ELR (cell line): ENCODE data around the gene ZNF343.

Experiments
- DNase-seq: peaks from one replicate; pipeline ENCODE4 v3.0.0-alpha.2; 2015; ENCODE audit warnings: low read depth

ZNF343 gene

DNA sequence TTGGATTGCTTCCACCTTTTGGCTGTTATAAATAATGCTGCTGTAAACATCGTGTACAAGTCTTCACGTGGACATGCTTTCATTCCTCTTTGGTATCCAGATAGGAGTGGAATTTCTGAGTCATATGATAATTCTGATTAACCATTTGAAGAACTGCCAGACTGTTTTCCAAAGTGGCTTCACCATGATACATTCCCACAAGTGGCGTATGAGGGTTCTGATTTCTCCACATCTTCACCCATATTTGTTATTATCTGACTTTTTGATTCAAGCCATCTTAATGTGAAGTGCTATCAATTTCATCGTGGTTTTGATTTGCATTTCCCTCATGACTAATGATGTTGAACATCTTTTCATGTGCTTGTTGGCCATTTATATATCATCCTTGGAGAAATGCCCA, 35.2 kb downstream of the ZNF343 start:
- peak; percentile 91 for DNase-seq

DNA sequence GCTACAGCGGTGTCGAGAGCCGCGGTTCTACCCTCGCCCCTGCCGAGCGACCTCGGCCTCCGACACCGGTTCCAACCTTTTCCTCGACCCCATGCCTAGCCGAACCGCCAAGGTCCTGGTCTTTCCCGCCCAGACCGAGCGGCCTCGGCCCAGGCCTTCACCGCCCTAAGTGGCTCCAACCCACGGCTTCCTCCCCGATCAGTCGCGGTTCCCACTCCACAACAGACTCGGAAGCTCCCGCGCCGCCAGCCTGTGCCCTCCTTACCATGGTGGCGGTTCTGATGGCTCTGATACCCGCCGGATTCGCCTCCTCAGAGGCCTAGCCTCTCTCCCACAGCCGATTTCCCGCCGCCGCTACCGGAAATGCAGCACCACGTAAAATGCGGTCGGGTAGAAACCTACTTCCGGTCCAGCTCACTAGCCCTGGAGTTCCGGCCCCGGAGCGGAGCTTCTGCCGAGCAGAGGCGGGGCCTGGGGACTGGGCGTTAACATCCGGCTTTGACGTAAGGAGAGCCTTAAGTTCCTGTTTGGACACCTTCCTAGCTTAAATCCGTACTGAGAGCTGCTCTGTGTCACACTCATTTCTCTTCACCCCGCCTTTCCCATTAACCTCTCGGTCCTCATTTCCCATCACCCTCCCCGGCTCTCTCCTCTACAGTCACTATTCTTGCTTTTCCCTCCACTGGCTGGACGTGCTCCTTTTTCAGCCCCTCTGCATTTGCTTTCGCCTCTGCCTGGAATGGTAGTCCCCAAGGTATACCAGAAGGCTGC, 38.1 kb downstream of the ZNF343 start, which contains the start of gene SNRPB:
SNRPB (minus strand) TSS at position 367 of the 771 bp plus-strand sequence; CDS start at position 268, 99 bp downstream.
- DNase-seq = peak; percentile 99

DNA sequence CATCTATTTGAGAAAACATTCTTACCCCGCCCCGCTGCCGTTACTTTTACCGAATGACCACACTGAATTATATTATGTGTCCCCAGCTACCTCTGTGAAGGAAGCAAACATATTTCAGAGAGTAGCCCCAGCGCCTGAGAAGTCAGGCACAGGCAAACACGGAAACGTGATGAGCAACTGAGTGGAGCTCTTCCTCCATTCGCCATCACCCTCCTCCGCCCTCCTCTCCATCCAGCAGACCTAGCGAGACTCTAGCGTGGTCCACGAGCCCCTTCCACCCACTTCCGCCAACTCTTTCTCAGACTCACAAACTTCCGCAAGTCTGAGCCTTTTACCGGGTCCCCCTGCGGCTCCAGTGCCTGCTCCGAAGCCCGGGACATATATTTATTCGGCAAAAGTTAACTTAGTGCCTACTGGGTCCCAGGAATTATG, 38.7 kb downstream of the ZNF343 start:
- peak; percentile 67 for DNase-seq

DNA sequence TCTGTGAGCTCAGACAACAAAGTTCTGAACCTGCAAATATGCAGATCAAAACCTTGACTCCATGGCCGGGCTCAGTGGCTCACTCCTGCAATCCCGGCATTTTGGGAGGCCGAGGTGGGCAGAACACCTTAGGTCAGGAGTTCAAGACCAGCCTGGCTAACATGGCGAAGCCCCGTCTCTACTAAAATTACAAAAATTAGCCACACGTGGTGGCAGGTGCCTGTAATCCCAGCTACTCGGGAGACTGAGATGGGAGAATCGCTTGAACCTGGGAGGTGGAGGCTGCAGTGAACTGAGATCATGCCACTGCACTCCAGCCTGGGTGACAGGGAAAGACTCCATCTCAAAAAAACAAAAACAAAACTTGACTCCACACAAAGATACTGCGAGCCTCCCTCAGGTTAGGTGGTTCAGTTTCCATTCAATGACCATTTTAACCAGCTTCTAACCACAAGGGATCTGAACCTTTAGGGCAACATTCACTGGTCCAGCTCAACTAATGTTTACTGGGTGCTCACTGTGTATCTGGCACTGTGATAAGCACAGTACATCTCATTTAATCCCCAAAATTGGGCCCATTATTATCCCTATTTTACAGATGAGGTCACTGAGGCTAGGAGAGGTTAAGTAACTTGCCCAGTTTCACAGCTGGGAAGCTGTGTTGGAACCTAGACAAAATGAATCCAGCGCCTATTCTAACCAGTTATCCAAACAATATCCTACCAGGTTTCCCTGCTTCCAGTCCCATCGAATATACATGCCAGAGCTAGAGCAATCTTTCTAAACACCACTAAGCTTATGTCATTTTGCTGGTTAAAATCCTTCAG, 39.9 kb downstream of the ZNF343 start:
- no peak for DNase-seq

DNA sequence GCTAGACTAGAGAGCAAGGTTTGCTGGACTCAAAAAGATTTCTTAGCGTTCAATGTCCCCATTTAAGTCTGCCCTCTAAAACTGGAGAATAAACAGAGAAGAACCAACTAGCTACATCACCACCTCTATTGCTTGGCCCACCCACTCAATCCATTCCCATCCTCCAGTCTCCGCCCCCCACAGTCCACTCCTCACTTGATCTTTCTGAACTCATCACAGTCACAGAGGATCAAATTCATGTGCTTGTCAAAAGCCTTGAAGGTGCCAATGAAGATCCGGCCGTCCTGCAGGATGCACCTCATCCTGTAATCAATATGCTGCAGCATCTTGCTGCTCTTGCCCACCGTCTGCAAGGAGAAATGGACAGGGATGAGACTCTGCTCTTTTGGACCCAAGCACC, 41.3 kb downstream of the ZNF343 start:
- no peak for DNase-seq

DNA sequence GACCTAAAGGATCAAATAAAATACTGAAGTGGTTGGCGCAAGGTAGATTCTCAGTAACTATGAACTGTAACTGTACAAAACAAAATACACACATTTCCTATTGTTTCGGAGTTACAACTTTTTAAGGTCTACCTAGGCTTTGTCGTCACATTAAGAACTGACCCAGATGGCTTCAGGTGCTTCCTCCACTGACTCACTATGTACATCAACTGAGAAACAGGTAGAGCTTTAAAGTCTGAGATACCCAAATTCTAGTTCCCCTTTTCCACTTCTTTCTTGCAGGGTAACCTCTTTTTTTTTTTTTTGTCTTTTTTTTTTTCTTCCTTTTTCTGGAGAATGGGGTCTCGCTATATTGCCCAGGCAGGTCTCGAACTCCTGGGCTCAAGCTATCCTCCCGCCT, 43.6 kb downstream of the ZNF343 start:
- no peak for DNase-seq

DNA sequence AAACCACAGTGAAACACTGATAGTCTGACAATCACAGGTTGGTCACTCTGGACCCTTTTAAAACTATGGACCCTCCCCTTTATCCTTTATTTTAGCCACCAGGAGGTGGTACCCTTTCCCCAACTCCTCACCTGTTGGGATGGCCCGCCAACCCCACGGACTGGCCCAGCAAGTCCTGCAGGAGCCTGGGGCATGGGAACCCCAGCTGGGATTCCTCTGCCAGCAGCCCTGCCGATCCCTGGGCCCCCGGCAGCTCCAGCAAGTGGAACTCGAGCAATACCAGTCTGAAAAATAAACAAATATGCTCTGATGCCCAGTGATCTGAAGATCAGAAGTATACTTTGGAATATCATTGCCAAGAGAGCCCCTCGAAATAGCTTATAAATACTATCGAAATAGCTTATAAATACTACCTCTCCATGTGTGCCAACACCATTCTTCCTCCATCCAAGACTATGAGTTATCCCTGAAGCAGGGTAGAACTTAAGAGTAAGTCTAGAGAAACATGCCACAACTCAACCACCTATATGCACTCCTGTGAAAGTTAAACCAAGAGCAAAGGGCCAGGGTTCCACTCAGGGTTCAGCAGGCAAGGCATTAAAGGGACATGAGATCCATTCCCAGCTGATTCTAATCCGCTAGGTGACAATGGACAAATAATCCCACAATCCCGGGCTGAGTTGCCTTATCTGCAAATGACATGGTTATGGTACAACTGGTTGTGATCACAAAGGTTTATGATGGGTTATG, 44.9 kb downstream of the ZNF343 start:
- no peak for DNase-seq

DNA sequence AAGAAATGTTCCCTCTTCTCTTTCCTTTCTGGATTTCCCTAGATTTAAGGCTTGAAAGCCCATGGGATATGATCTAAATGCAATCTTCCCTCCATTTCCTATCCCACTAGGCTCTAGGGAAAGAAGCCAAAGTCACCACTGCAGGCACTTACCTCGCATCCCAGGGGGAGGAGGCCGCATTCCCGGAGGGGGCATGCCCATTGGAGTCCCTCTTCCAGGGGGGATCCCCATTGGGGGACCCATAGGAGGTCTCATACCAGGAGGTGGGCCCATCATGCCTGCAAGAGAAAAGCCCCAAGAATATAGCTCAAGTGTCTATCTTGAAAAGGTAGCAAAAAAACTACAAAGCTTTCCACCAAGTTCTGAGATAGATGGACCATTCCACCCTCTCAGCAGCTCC, 46.2 kb downstream of the ZNF343 start:
- DNase-seq = no peak

DNA sequence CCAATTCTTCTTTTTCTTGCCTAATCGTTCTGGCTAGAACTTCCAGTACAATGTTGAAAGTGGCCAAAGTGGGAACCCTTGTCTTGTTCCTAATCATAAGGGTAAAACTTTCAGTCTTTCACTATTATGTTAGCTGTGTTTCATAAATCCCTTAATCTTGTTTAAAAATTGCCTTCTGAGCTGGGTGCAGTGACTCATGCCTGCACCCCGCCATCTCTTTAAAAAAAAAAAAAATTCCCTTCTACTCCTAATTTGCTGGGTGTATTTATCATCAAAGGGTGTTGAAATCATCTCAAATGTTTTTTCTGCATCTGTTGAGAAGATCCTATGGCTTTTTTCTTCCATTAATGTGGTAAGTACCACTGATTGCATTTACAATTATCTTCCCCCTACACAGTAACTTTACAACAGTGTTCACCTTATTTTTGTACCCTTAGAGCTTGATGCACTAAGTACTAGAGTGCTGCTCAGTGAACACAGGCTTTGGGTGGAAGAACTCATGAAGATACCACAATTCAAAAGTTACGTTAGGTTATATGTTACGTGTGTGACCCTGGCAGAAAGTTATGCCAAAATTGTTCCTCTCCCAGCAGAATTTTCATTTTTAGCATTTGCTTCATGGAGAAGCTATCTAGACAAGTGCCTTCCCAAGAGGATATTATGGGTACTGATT, 47.8 kb downstream of the ZNF343 start:
- no peak for DNase-seq

DNA sequence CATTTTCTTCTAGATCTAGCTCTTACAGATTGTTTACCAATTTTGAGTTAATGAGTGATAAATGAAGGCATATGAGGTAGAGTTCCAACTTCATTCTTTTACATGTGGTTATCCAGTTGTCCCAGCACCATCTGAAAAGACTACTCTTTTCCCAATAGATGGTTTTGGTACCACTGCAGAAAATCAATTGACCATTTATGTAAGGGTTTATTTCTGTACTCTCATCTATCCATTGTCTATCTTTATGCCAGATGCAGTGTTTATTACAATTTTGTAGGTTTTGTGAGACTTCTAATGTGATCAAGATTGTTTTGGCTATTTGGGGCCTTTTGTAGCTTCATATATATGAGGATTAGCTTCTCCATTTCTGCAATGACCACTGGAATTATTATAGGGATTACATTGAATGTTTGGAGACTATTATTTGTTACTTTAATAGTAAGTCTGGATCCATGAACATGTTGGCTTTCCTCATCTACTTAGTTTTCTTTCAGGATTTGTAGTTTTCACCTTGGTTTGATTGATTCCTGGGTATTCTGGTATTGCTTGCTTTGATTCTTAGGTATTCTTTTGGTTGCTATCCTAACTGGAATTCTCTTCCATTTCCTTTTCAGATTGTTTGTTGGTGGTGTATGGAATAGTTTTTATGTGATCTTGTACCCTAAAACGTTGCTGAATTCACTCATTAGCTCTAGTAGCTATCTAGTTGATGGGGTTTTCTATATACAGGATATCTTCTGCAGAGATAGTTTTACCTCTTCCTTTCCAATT, 48.5 kb downstream of the ZNF343 start:
- no peak for DNase-seq

DNA sequence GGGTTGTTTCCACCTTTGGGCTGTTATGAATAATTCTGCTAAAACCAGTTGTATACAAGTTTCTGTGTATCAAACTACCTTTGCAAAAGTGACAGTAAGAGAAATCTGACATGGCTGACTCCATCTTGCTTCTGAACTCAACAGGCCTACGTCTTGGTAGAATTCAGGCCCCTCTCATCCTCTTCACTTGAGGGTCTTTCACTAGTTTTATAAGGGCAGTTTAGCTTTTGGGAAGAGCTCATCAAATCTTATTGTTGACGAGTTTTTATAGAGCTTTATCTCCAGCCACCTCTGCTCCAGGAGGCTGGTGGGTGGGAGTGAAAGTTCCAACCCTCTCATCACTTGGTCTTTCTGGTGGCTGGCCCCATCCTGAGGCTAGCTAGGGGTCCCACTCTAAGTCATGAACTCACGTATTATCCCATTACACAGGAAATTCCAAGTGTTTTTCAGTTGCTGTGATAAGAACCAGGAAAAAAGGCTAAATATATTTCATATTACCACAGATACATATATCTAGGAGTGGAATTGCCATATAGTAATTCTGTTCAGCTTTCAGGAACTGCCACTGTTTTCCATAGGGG, 49.7 kb downstream of the ZNF343 start:
- no peak for DNase-seq

DNA sequence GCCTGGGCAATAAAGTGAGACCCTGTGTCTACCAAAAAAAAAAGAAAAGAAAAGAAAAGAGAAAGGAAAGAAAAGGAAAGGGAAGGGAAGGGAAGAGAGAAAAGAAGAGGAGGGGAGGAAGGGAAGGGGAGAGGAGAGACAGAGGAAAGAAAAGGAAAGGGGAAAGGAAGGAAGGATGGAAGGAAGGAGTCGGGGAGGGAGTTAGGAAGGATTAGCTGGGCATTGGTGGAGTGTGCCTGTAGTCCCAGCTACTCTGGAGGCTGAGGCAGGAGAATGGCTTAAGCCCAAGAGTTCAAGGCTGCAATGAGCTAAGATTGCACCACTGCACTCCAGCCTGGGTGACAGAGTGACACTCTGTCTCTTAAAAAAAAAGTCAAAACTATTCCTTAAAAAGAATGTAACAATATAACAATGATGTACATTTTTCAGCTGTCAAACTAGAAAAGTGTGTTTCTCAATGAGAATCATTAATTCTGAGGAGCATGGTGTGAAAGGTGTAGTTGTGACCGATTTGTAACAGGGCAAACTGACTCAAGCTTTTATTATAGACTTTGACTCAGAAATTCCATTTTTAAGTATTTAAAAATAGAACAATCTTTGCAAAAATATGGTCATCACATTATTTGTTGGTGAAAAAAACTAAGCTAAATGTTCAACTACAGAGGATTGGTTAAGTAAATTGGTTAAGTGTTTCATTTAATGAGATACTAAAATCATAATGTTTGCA, 52.8 kb downstream of the ZNF343 start:
- no peak for DNase-seq

DNA sequence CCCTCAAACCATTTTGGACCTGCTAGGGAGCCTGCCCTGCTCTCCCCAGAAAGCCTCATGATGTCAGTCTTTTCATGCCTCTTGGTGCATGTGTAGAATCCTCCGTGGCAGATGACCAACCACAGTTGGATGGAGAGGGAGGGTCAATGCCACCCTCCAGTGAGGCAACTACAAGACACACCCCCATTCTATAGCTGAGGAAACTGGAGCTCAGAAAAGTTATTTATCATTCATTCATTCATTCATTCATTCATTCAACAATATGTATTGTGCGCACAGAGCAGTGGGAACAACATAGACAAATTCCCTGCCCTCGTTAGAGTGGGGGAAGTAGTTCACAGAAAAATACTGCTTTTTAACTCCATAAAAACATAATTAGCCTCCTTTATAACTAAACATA, 54.9 kb downstream of the ZNF343 start:
- no peak for DNase-seq

DNA sequence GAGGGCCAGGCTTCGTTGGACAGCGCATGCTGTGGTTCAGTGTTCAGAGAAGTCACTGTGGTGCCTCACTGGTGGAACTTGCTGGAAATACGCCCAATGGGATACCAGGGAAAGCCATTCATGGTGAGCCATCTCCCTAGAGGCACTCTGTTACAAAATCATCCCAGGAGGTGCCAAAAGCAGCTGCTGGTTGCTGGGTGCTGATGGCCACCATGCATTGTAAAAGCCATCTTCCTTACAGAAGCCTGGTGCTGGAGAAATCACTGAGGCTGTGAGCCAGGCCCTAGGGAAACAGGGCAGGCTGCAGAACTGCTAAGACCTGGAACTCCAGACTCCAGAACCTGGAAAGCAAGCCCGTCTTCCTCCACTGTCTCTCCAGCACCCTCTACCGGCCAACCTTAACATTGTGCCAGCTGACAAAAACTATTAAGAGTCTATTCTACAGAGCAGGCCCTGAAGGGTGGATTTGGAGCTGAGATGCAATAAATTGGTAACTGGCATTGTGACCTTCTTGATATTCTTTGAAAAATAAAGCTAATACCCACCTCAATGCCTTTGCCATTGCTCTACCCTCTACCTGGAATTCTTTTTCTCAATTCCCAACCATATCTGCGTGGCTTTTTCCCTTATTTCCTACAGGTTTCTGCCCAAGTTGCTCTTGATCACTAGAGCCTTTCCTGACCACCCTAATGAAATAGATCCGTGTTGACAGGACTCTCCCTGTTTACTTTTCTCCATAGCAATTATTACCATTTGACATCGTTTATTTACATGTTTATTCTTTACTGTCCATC, 56.6 kb downstream of the ZNF343 start:
- DNase-seq = peak; percentile 74

DNA sequence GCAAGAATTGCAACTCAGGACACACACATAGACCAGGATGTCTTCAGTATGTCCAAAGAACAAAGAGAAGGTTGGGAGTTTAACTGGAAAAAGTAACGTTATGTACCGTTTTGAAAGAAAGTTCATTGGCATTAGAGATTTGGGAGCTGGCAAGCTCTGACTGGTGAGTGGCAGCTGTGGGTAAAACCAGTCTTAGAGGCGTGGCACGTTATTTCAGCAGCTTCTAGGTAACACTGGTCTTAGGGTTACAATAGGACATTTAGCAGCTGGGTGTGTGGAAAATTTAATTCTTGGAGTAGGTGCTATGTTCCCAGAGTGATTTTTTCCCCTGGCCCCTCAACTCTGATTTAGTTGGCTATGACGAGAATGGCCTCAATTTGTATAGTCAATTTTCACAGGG, 57.3 kb downstream of the ZNF343 start:
- no peak for DNase-seq

DNA sequence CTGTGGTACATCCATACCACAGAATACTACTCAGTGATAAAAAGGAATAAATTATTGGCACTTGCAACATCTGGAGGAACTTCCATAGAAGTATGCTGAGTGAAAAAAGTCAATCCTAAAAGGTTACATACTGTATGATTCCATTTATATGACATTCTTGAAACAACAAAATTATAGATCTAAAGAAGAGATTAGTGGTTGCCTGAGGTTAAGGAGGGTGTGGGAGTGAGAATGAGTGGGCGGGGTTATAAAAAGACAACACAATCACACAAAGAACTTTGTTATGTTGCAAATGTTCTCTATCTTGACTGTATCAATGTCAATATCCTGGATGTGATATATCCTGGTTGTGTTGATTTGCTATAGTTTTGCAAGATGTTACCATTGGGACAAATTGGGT, 59.3 kb downstream of the ZNF343 start:
- no peak for DNase-seq

DNA sequence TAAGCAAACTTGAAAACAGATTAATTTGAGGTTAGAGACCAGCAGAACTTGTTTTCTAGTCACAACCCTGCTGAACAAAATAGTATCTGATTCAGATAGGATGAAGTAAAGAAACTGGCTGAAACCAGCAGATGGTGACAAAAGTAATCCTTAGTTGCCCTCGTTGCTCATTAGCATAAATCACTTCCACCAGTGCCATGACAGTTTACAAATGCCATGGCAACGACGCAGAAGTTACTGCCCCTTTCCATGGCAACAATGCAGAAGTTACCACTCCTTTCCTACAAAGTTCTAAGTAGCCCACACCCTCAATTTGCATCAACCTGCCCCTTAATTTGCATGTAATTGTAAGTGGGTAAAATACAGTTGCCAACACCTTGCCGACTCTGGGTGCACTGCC, 61.9 kb downstream of the ZNF343 start:
- no peak for DNase-seq
